NCI-H774 (cell line): ENCODE data around the gene CD81.
"Not testable (repeated sequence)": the region's sequence is repeated elsewhere in the genome, so short reads cannot be mapped to it uniquely, and the experiment has no call there.

Experiments
- DNase-seq: peaks from one replicate; lab custom pipeline; 2025; lab: John Stamatoyannopoulos, UW

The CD81 gene

GRCh38 chr11:2357651-2358050 lies 19.5 kb upstream of the CD81 start:
- not testable (repeated sequence) for DNase-seq

- no peak for DNase-seq
Measured at GRCh38 chr11:2358754-2359442, 18.2 kb upstream of the CD81 start.

- no peak for DNase-seq
Measured at GRCh38 chr11:2359557-2359956, 17.6 kb upstream of the CD81 start.

GRCh38 chr11:2360081-2360642 lies 16.9 kb upstream of the CD81 start:
- DNase-seq, result no peak

GRCh38 chr11:2361565-2361964 lies 15.5 kb upstream of the CD81 start:
- no peak for DNase-seq

- DNase-seq, result no peak
Measured at GRCh38 chr11:2362414-2362813, 14.7 kb upstream of the CD81 start.

- no peak for DNase-seq
Measured at GRCh38 chr11:2363130-2363529, 14.0 kb upstream of the CD81 start.

- DNase-seq, result no peak
Measured at GRCh38 chr11:2363577-2364370, 13.3 kb upstream of the CD81 start.

GRCh38 chr11:2364386-2364785 lies 12.7 kb upstream of the CD81 start:
- not testable (repeated sequence) for DNase-seq

GRCh38 chr11:2365571-2366210 lies 11.4 kb upstream of the CD81 start:
- no peak for DNase-seq

GRCh38 chr11:2366276-2366675 lies 10.8 kb upstream of the CD81 start:
- DNase-seq, result no peak

GRCh38 chr11:2366733-2367132 lies 10.4 kb upstream of the CD81 start:
- no peak for DNase-seq

GRCh38 chr11:2367266-2368160 lies 9.6 kb upstream of the CD81 start:
- no peak for DNase-seq

- DNase-seq, result no peak
Measured at GRCh38 chr11:2368178-2368850, 8.8 kb upstream of the CD81 start.

GRCh38 chr11:2368851-2369180 lies 8.3 kb upstream of the CD81 start:
- no peak for DNase-seq

GRCh38 chr11:2369320-2369719 lies 7.8 kb upstream of the CD81 start:
- no peak for DNase-seq

GRCh38 chr11:2369896-2370295 lies 7.2 kb upstream of the CD81 start:
- DNase-seq, result no peak

GRCh38 chr11:2374456-2375201 lies 2.5 kb upstream of the CD81 start:
- no peak for DNase-seq

GRCh38 chr11:2375341-2375853 lies 1.7 kb upstream of the CD81 start:
- no peak for DNase-seq

GRCh38 chr11:2375964-2376551 lies 1.1 kb upstream of the CD81 start:
- DNase-seq, result no peak
